ENCODE results near the gene A1BG. TPM values are rescaled to one million over a fixed set of nuclear protein-coding genes. Genes with fewer than 3 reads are reported as not detected.
A peak's percentile ranks its signal among the peaks of the same experiment; 100 is the strongest.

The A1BG gene
- total and polyA plus RNA-seq, 2 of the 13 experiments (the other 11 are each of a cell fraction or from before 2014, with no cell fraction given), result 14.7 to 41.4 TPM

GRCh38 chr19:58386576-58387337 lies 33.5 kb upstream of the A1BG start, which contains the start of gene RPS5 (continued):
- TF ChIP-seq MYPOP (CRISPR knock-in tag; IDR thresholded peaks at IDR 0.05) (peak; percentile 55; the same call in 1 of the 2 replicates), ELF1 (CRISPR knock-in tag; IDR thresholded peaks at IDR 0.05) (peak; percentile 94), ZNF282 (IDR thresholded peaks at IDR 0.05; ENCODE audit: partially characterized antibody) (no peak), MXD3 (CRISPR knock-in tag; IDR thresholded peaks at IDR 0.05) (peak; percentile 41), SOX13 (IDR thresholded peaks at IDR 0.05) (no peak), SOX13 (CRISPR knock-in tag; conservative IDR thresholded peaks at IDR 0.05 in 1 of 2, IDR thresholded peaks at IDR 0.05 in 1 of 2) (no peak), ZNF782 (CRISPR knock-in tag; IDR thresholded peaks at IDR 0.05; ENCODE audit: borderline replicate concordance) (no peak), ZNF335 (CRISPR knock-in tag; IDR thresholded peaks at IDR 0.05) (peak; percentile 87), HOXA5 (CRISPR knock-in tag; IDR thresholded peaks at IDR 0.05) (peak; percentile 73), CAMTA2 (CRISPR knock-in tag; IDR thresholded peaks at IDR 0.05; ENCODE audit: borderline replicate concordance) (0 out of 2 replicates have a peak, but pooled peaks have one; percentile 18), KLF16 (CRISPR knock-in tag; IDR thresholded peaks at IDR 0.05) (peak in 1 of 2 experiments; percentile 57; a peak in 2 of 4 replicates), AKNA (CRISPR knock-in tag; IDR thresholded peaks at IDR 0.05; ENCODE audit: borderline replicate concordance) (peak; percentile 56; the same call in 1 of the 2 replicates), ZNF407 (CRISPR knock-in tag; IDR thresholded peaks at IDR 0.05; ENCODE audit: not compliant biosample characterization) (peak; percentile 87)
